AML-193 (cell line): ENCODE measurements around the gene ATG9A.
"Not testable (repeated sequence)": the region's sequence is repeated elsewhere in the genome, so short reads cannot be mapped to it uniquely, and the experiment has no call there.

Experiments used
- DNase-seq, 2 experiments: peaks; one replicate each; lab custom pipeline; 2025; lab: John Stamatoyannopoulos, UW

ATG9A gene

GRCh38 chr2:219229305-219230058 lies at the start of gene ATG9A, which contains the start of gene ANKZF1:
TSS of gene ATG9A (minus strand) at chr2:219229636. CDS start at chr2:219228024, 1,612 bp downstream.
TSS of gene ANKZF1 (plus strand) at chr2:219229806. CDS start at chr2:219230258, 452 bp downstream.
- DNase-seq = peak; percentile 94 to 97

GRCh38 chr2:219278655-219279150 lies 49.3 kb upstream of the ATG9A start:
- no peak for DNase-seq

DNA sequence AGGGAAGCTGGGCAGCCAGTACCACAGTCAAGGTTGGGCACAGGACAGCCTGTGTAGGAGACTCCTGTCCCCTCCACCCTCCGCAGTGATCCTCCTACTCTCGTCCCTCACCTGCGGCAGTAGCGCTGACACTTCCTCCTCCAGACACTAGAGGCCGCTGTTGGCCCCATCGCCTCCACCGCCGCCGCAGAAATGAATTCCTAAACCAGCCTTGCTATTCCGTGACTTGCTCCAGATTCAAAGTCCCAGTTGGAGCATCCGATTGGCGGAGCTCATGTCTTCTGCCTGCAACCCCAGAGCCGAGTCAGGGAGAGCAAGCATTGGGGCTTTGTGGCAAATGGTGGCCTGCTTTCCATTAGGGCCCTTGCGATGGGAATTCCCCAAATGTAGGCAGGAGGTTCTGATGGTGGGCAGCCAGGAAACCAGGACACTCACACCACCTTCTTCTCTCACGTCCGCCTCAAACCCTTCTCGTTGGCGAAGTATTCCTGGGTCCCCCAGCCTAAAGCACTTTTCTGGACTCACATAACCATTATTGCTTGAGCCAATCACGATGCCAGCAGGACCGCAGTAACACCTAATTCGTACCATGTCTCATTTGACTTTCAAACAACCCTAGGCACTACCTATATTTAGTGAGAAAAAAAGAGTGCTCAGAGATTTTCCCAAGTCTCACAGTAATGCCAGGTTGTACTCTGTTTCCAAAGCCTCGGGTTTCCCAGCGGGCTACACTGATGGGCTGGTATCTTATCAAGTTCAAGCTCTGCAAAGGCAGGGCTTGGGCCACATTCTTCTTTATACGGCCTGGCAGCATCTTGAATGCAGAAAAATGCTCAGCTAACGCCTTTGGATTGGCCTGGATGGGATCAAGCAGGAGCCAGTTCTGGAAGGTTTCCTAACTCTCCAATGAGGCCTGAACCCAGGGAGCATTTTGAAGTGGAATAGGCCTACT lies 48.5 kb upstream of the ATG9A start:
- DNase-seq = peak; percentile 41 to 50

DNA sequence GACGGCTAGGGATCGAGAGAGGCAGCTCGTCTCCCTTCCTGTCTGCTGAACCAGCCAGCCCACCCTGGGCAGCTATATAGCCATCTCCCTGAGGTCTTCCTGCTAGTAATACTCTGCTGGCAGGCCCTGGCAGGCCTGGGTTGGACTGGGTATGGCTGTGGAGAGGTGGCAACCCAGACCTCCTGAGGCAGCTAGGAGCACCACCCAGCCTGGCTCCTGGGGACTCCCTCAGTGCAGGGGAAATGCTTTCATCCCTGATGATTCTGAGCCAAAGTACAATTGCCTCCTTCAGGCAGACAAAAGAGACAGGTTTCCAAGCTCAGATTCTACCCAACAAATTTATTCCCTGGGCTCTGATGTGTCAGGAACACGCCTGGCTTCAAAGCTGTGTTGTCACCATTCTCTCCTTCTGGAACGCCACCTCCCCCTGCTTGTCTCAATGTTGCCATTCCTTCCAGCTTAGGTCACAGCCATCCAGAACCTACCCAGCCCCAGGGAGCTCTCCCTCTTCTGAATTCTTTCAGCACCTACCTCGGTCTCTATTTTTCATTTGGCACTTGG lies 45.0 kb upstream of the ATG9A start:
- no peak for DNase-seq

- no peak for DNase-seq
Measured at GRCh38 chr2:219273937-219274336, 44.5 kb upstream of the ATG9A start.

DNA sequence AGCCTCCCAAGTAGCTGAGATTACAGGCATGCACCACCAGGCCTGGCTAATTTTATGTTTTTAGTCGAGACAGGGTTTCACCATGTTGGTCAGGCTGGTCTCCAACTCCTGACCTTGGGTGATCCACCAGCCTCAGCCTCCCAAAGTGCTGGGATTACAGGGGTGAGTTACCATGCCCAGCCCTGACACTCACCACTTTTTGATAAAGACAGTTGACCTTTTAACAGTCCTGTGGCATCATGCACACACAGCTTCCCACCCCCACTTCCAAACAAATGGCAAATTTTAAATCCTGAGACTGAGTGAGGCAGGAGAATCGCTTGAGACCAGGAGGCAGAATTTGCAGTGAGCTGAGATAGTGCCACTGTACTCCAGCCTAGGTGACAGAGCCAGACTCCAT lies 43.6 kb upstream of the ATG9A start:
- no peak for DNase-seq

DNA sequence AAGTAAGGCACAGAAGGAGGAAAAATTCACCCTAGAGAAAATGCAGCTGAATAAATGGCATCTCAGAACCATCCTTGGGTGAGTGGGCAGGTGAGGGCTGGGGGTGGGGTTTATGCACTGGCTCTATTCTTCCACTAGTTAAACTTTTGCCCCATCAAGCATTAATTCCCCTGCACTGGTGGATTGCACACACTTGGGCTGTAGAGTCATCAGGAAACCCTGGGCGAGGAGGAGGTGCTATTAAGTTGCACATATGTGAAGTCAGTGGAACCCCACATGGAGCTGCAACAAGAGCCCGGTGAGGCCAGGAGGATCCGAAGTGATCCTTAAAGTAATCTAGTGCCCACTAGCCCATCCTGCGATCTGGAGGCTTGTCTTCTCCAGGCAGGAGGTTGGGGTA lies 42.9 kb upstream of the ATG9A start:
- DNase-seq = no peak

- DNase-seq = no peak
Measured at GRCh38 chr2:219271021-219271420, 41.6 kb upstream of the ATG9A start.

DNA sequence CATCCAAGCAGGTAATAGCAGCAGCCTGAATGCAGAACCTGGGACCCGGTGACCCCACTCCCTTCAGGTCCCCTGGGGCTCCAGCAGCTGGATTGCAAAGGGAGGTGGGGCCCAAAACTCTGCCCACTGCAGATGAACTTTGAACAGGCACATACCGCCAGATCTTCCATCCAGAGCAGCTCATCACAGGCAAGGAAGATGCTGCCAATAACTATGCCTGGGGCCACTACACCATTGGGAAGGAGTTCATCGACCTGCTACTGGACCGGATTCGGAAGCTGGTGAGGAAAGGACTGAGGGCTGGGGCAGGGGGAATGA lies 40.6 kb upstream of the ATG9A start:
- no peak for DNase-seq

- DNase-seq = no peak
Measured at GRCh38 chr2:219269362-219270054, 40.1 kb upstream of the ATG9A start.

GRCh38 chr2:219268294-219268693 lies 38.9 kb upstream of the ATG9A start:
- DNase-seq = no peak

- DNase-seq = no peak
Measured at GRCh38 chr2:219266886-219267285, 37.5 kb upstream of the ATG9A start.

GRCh38 chr2:219266232-219266631 lies 36.8 kb upstream of the ATG9A start:
- no peak for DNase-seq

DNA sequence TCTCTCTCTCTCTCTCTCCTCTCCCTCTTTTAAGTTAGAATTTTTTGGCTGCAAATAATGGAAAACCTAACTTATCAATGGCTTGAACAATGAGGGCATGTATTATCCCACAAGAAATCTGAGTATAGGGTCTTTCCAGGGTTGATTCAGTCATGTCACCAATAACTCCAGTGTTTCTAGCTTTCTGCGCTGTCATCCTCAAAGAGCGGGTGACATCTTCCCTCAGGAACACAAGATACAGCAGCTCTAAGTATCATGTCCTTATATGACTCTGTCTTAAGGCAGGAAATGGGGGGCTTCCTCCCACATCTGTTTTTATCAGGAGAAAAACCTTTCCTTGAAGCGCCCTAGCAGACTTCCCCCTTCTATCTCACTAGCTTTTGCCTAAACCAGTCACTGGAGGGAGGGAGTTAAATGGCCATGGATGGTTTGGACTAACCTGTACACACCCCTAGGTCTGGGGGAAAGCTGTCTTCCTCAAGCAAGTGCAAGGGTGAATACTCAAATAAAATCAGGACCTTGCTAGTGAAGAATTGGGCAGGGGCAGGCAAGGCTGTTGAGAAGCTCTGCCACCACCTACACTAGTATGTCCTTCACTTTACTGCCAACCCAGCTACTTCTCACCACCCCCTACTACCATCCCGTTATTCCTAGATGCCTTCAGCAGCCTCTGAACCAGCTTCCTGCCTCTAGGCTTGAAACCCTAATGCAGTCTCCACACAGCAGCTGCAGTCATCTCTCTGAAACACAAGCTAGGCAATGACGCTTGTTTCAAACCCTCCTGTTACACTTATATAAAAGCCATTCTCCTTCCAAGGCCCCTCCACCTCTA lies 31.8 kb upstream of the ATG9A start:
- no peak for DNase-seq

DNA sequence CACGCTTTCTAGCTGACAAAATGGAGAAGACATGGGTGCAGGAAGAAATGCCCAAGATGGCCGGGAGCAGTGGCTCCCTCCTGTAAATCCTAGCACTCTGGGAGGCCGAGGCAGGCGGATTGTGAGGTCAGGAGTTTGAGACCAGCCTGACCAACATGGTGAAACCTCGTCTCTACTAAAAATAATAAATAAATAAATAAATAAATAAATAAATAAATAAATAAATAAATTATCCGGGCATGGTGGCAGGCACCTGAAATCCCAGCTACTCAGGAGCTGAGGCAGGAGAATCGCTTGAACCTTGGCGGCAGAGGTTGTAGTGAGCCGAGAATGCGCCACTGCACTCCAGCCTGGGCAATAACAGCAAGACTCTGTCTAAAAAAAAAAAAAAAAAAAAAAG lies 29.5 kb upstream of the ATG9A start:
- not testable (repeated sequence) for DNase-seq

DNA sequence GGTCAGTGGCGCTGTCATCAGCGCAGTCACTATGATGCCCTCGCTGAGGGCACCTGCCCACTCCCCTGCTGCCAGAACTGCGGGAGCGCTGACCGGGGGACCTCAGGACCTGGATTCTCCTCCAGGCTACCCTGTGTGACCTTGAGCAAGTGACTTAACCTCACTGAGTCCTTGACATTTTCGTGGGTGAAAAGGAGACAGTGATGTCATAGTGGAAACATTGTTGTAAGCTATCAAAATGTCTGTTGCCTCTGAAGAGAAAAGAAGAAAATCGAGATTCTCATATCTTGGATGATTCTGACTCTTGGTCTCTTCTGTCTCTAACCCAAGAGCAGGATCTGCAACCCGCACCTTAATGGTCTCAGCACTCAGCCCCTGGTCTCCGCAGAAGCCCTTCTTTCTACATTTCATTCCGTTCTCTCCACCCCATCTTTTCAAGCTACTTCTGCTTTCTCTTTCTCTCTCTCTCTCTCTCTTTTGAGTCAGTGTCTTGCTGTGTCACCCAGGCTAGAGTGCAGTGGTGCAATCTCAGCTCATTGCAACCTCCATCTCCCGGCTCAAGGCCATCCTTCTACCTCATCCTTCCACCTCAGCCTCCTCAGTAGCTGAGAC lies 25.3 kb upstream of the ATG9A start:
- peak; percentile 74 to 76 for DNase-seq

DNA sequence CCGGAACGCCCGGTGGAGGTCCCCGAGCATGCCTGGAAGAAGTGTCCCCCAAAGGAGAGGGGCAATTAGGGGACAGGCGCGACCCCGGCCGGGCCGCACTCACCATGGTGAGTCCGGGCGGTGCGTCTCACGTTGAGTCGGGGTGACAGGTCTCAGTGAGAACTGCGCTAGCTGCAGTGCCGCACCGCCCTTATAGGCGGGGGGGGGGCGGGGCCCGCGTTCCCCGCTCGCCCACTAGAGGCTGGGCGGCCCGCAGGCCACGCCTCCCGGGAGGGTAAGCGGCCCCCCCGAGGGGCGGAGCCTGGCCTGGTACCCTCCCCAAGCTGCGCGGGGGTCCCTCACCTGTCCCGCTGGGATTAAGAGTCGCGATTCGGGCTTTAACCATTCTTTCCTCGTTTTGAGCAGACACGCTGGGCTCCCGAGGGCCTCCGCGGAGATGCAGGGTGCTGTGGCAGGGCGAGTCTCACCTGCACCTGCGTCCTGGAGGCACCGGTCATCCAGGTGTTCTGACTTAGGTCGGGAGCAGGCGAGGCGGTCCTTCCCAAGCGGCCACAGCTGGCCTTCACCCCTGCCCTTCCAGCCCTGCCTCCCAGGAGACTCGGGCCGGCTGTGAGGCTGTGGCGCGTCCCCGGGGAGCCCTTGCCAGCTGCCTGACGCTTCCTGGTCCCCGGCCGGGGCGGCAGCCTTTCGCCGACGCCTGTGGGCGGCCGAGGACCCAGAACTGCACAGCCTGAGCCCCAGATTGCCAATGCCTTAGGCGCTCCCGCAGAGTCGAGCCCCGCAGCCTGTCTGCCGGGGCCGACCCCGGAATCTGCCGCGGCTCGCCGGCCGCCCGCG lies 24.5 kb upstream of the ATG9A start, which contains the start of gene TUBA4A:
Gene TUBA4A, minus strand, starts transcription at position 166 of the 837 bp plus-strand sequence. Its CDS starts 60 bp downstream, at position 106.
- DNase-seq = peak; percentile 58 to 62

DNA sequence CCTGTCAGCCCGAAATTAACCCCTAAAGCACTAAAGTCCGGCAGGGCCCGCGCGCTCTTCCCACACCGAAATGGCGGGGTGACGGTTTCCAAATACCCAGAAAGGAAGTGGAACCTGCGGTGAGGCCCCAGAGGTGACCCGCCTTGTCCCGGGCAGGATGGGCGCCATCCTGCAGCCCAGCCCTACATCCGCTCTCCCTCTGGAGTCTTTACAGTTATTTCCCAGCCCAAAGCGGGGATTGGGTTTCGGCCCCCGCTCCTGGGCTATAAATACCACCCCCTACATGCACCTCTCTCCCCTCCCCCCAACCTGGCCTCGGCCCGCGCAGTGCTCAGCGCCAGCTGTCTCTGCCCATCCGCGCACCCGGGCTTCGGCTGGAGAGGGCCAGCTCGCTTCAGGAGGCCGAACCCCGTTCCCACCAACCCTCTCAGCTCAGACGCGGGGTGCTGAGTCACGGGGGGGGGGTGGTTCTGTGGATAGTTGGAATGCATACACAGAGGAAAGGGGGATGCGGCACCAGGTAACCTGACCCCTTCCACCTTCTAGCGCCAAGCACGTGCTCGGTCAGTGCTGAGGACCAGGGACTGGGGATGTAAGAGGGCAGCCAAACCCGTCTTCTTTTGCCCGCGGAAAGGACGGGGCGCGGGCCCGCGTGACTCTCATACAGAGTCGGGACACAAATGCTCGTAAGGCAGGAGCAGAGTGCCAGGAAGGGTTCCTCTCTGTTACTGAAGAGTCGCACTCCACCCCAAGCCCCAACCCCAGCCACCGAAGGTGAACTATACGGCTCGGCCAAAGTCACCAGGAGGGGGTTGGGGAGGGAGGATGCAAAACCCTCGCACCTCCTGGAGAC lies 23.7 kb upstream of the ATG9A start, which contains the start of gene TUBA4B:
Gene TUBA4B, plus strand, starts transcription at position 344 of the 853 bp plus-strand sequence. Its CDS starts 165 bp downstream, at position 509.
- DNase-seq = peak; percentile 39 to 42
